PC-3 (cell line): Measurements from ENCODE around the gene HIGD2A. TPM values are rescaled to one million over a fixed set of nuclear protein-coding genes. Genes with fewer than 3 reads are reported as not detected.

Experiments
- ATAC-seq: fragments of 200-7000 bp; cut with Tn5 transposase; 2 replicates; pipeline ENCODE4 v1.9.1; 2020; ENCODE audit warnings: mild to moderate bottlenecking, moderate library complexity
- BruUV-seq: library from RNA; stranded (reverse); fragments of 400-500 nt; replicated peaks from 2 replicates; lab custom pipeline; 2021; lab: Mats Ljungman, UMichigan
- CTCF ChIA-PET: fragments of 300-600 bp; sonication (Branson Sonifier 250); formaldehyde crosslinking; loops from one replicate; lab custom pipeline; 2022; ENCODE audit warnings: antibody characterized with exemption; lab: Charles Lee
- POLR2A ChIA-PET: fragments of 300-600 bp; sonication (Branson Sonifier 250); formaldehyde crosslinking; loops from one replicate; lab custom pipeline; 2022; ENCODE audit warnings: antibody characterized with exemption; ENCODE audit not compliant: unreplicated experiment; lab: Charles Lee
- DNase-seq: peaks from one replicate; pipeline ENCODE4 v3.0.0-alpha.2; 2015
- H2AFZ ChIP-seq: fragments of 300-600 bp; sonication (generic); 2 replicates; pipeline ENCODE4 v1.6.0; 2016; ENCODE audit warnings: antibody characterized with exemption, low read length
- H3F3A ChIP-seq: fragments of 300-600 bp; sonication (generic); one replicate; pipeline ENCODE4 v1.6.0; 2017; ENCODE audit warnings: antibody characterized with exemption, low read length, control low read depth, mild to moderate bottlenecking; ENCODE audit not compliant: unreplicated experiment
- H3K27ac ChIP-seq: fragments of 300-600 bp; sonication (generic); 2 replicates; pipeline ENCODE4 v1.5.1; 2016; ENCODE audit warnings: mild to moderate bottlenecking, low read length
- H3K27me3 ChIP-seq: fragments of 300-600 bp; sonication (generic); 2 replicates; pipeline ENCODE4 v1.6.1; 2016; ENCODE audit warnings: low read length, mixed read lengths
- H3K36me3 ChIP-seq: fragments of 300-600 bp; sonication (generic); 2 replicates; pipeline ENCODE4 v1.6.1; 2016; ENCODE audit warnings: low read depth, mixed run types, low read length, mixed read lengths
- H3K4me1 ChIP-seq: fragments of 300-600 bp; sonication (generic); 2 replicates; pipeline ENCODE4 v1.5.1; 2016; ENCODE audit warnings: low read length; ENCODE audit not compliant: insufficient read depth
- H3K4me2 ChIP-seq: fragments of 300-600 bp; sonication (generic); 2 replicates; pipeline ENCODE4 v1.6.0; 2016; ENCODE audit warnings: low read length
- H3K4me3 ChIP-seq: fragments of 300-600 bp; sonication (generic); 2 replicates; pipeline ENCODE4 v1.5.1; 2016; ENCODE audit warnings: mild to moderate bottlenecking, low read length, mixed read lengths
- H3K79me2 ChIP-seq: fragments of 300-600 bp; sonication (generic); 2 replicates; pipeline ENCODE4 v1.6.1; 2017; ENCODE audit warnings: low read length, mixed read lengths
- H3K9ac ChIP-seq: fragments of 300-600 bp; sonication (generic); 2 replicates; pipeline ENCODE4 v1.6.0; 2016; ENCODE audit warnings: mild to moderate bottlenecking, low read length
- H3K9me2 ChIP-seq: fragments of 300-600 bp; sonication (generic); replicated peaks from 2 replicates; pipeline ENCODE4 v1.6.1; 2016; ENCODE audit warnings: mixed run types, low read length, mixed read lengths
- H3K9me3 ChIP-seq: fragments of 300-600 bp; sonication (generic); 2 replicates; pipeline ENCODE4 v1.6.1; 2016; ENCODE audit warnings: low read length, mixed read lengths
- H4K20me1 ChIP-seq: fragments of 300-600 bp; sonication (generic); 2 replicates; pipeline ENCODE4 v1.6.1; 2016; ENCODE audit warnings: low read length, mixed read lengths
- EZH2 ChIP-seq: fragments of 300-600 bp; sonication (generic); IDR thresholded peaks from one replicate; pipeline ENCODE4 v1.6.1; 2017; ENCODE audit warnings: antibody characterized with exemption, mild to moderate bottlenecking, low read length; ENCODE audit not compliant: unreplicated experiment
- EZH2phosphoT487 ChIP-seq: fragments of 300-600 bp; sonication (generic); IDR thresholded peaks from 2 replicates; pipeline ENCODE4 v1.6.1; 2018; ENCODE audit warnings: mild to moderate bottlenecking, antibody characterized with exemption, low read length, borderline replicate concordance
- intact Hi-C: fragments of 100-400 bp; cut with micrococcal nuclease; formaldehyde crosslinking; loops from 2 replicates; pipeline ENCODE4 v1.9.0; 2023
- total RNA-seq: library from RNA; depleted of rRNA; stranded (reverse); fragments of >200 nt; gene quantifications from 2 replicates; pipeline ENCODE4 v1.2.3, GENCODE V29; 2014
- TF ChIP-seq, protein P1 (sequence below): fragments of 300-600 bp; sonication (generic); conservative IDR thresholded peaks from 2 replicates; pipeline ENCODE4 v1.5.1; 2017; ENCODE audit warnings: antibody characterized with exemption, low read depth, mild to moderate bottlenecking, low read length

Gene HIGD2A
- total RNA-seq, 1 experiment from 2014 or later: 174 TPM

DNA sequence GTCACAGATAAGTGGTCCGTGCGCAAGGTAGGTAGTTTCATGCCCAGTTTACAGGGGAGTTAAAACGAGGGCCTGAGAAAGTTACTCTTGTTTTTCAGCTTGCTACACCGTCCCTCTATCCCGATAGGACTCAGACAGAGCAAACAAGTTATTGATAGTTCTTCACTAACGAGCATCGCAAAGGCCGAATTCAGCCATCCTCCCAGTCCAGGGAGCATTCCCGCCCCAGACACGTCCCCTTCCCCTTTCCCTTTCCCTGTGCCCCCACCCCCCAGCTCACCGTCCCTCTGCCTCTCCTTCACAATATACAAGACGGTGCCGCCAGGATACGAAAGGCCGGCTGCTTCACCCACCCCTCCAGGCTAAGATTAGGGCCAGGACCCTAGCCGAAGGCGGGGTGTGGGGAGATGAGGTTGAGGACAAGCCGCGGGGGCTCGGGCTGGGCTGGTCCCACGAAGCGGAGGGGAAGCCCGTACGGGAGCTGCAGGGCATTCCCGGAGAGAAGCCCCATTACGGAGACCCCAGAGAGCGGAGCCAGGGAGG, 27.6 kb upstream of the HIGD2A start:
- Histone ChIP-seq H3K9me3 (no peaks in the 10 kb centered on the region), H3K9ac (peak overlapping the region; percentile 84), H3K27ac (no peak overlapping the region), H2AFZ (peak overlapping the region; percentile 81), H3K27me3 (no peaks in the 10 kb centered on the region), H3K79me2 (peaks cover 49% of the 10 kb centered on the region), H3K9me2 (no peaks in the 10 kb centered on the region), H3K4me2 (peak overlapping the region; percentile 85), H3K4me3 (peak overlapping the region; percentile 95), H4K20me1 (0 out of 2 replicates have a peak, but pooled peaks cover 4% of the 10 kb centered on the region), H3F3A (no peaks in the 10 kb centered on the region), H3K36me3 (peaks cover 9% of the 10 kb centered on the region; the same call in 1 of the 2 replicates), H3K4me1 (peaks cover 11% of the 10 kb centered on the region; the same call in 1 of the 2 replicates)
- POLR2A ChIA-PET: no interaction called here
- TF ChIP-seq EZH2phosphoT487 (no peak), EZH2 (no peak)
- TF ChIP-seq, protein P1, sequence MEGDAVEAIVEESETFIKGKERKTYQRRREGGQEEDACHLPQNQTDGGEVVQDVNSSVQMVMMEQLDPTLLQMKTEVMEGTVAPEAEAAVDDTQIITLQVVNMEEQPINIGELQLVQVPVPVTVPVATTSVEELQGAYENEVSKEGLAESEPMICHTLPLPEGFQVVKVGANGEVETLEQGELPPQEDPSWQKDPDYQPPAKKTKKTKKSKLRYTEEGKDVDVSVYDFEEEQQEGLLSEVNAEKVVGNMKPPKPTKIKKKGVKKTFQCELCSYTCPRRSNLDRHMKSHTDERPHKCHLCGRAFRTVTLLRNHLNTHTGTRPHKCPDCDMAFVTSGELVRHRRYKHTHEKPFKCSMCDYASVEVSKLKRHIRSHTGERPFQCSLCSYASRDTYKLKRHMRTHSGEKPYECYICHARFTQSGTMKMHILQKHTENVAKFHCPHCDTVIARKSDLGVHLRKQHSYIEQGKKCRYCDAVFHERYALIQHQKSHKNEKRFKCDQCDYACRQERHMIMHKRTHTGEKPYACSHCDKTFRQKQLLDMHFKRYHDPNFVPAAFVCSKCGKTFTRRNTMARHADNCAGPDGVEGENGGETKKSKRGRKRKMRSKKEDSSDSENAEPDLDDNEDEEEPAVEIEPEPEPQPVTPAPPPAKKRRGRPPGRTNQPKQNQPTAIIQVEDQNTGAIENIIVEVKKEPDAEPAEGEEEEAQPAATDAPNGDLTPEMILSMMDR: no peak
- DNase-seq: peak; percentile 10
- intact Hi-C loops: loop anchor here (2.0 kb wide), 1 partner anchor 54 kb away; no protein-coding TSS in a partner anchor
- TSS peak; percentile 79 for BruUV-seq
- peak; percentile 20 for ATAC-seq
- CTCF ChIA-PET: no interaction called here

DNA sequence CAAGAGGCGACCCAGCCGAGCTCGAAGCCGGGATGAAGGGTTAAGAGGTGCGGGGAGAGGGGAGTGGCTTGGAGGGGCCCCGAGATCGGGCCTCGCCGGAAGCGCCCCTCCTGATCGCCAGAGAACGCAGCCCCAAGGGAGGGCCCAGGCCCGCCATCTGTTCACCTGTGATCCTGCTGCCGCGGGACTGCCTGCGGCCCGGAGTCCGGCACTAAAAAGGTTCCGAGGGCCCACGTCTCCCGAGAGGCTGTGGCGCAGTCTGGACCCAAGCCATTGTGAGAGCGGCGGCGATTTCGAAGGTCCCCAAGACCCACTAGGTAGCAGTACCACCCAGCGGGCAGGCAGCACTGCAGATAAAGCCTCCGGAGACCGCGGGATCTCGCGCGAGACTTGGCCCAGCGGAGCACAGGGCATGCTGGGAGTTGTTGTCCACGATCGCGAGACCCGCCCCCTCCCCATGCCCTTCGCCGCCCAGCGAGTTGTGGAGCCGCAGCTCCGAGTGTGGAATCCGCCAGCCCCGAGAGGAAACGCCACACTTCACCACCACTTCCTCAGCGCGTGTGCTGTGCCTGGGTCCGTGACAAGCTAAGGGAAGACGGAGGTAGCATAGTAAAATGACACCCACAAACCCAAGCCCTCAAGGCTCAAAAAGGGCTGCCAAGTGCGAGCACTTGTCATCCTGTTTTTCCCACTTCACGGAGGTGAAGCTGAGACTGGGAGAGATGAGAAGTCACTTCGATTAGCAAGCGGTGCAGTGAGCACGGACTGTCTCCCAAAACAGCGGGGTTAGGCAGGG, 26.9 kb upstream of the HIGD2A start, which contains the start of gene KIAA1191:
Gene KIAA1191 (minus strand): TSS at position 328 of the 796 bp plus-strand sequence. CDS start 2,256 bp downstream, outside the sequence.
- Histone ChIP-seq H3K9me2 (no peaks in the 10 kb centered on the region), H3K4me3 (peak within 1 kb of the TSS; percentile 95), H3K9me3 (no peaks in the 10 kb centered on the region), H3K4me2 (peak within 1 kb of the TSS; percentile 85), H3K27ac (no peak within 1 kb of the TSS), H2AFZ (peak within 1 kb of the TSS; percentile 81), H3K4me1 (peaks cover 11% of the 10 kb centered on the region; the same call in 1 of the 2 replicates), H4K20me1 (0 out of 2 replicates have a peak, but pooled peaks cover 4% of the 10 kb centered on the region), H3K9ac (peak within 1 kb of the TSS; percentile 84), H3K27me3 (no peaks in the 10 kb centered on the region), H3K36me3 (peaks cover 5% of the 10 kb centered on the region; the same call in 1 of the 2 replicates), H3K79me2 (peaks cover 42% of the 10 kb centered on the region), H3F3A (no peaks in the 10 kb centered on the region)
- TF ChIP-seq EZH2phosphoT487: no peak
- TF ChIP-seq, protein P1: no peak
- TF ChIP-seq EZH2: no peak
- BruUV-seq: no TSS peak
- peak; percentile 87 for DNase-seq
- ATAC-seq: peak; percentile 96
- CTCF ChIA-PET: no interaction called here
- POLR2A ChIA-PET: interaction anchor here (0.6 to 0.7 kb wide), 3 partner anchors 9 to 1363 kb away, joined by 3 to 5 read pairs (median 4); no protein-coding TSS in a partner anchor
- intact Hi-C loops: loop anchor here (2.0 kb wide), 1 partner anchor 53 kb away; no protein-coding TSS in a partner anchor
